ENCODE results near the gene STAG1. TPM values are rescaled to one million over a fixed set of nuclear protein-coding genes. Genes with fewer than 3 reads are reported as not detected.
A peak's percentile ranks its signal among the peaks of the same experiment; 100 is the strongest.
"Not testable (repeated sequence)": the region's sequence is repeated elsewhere in the genome, so short reads cannot be mapped to it uniquely, and the experiment has no call there.

Gene STAG1
- total RNA-seq, 2 donors from 2014 or later: 46.9 to 48.5 TPM

- no peak overlapping the region for H3K27ac Mint-ChIP-seq
- peak; percentile 56 for ATAC-seq
- peaks cover 34% of the 10 kb centered on the region for H3K4me1 Mint-ChIP-seq
- H3K27me3 Mint-ChIP-seq: no peaks in the 10 kb centered on the region
- no peaks in the 10 kb centered on the region for H3K9me3 ChIP-seq (ENCODE audit: control insufficient read depth, low read length, poor library complexity, severe bottlenecking)
- no peak overlapping the region for H3K4me3 Mint-ChIP-seq
- peaks cover 5% of the 10 kb centered on the region for H3K36me3 Mint-ChIP-seq (ENCODE audit: low read depth)
- no peak for DNase-seq
Measured at GRCh38 chr3:136734382-136735070, 17.7 kb downstream of the STAG1 start.

- Mint-ChIP-seq H3K27me3 (no peaks in the 10 kb centered on the region), H3K4me3 (no peak overlapping the region), H3K4me1 (peaks cover 37% of the 10 kb centered on the region), H3K27ac (no peak overlapping the region), H3K36me3 (ENCODE audit: low read depth) (peaks cover 5% of the 10 kb centered on the region)
- H3K9me3 ChIP-seq (ENCODE audit: control insufficient read depth, low read length, poor library complexity, severe bottlenecking): no peaks in the 10 kb centered on the region
- ATAC-seq (no peak), DNase-seq (no peak)
Measured at GRCh38 chr3:136733317-136733833, 18.8 kb downstream of the STAG1 start.

- peak overlapping the region; percentile 62 for H3K4me3 Mint-ChIP-seq
- no peak for DNase-seq
- H3K9me3 ChIP-seq (ENCODE audit: control insufficient read depth, low read length, poor library complexity, severe bottlenecking): no peaks in the 10 kb centered on the region
- peaks cover 45% of the 10 kb centered on the region for H3K4me1 Mint-ChIP-seq
- peaks cover under 1% of the 10 kb centered on the region for H3K36me3 Mint-ChIP-seq (ENCODE audit: low read depth)
- H3K27ac Mint-ChIP-seq: no peak overlapping the region
- no peak for ATAC-seq
- H3K27me3 Mint-ChIP-seq: no peaks in the 10 kb centered on the region
Measured at GRCh38 chr3:136731274-136731884, 20.8 kb downstream of the STAG1 start.

GRCh38 chr3:136730595-136731273 lies 21.4 kb downstream of the STAG1 start:
- Mint-ChIP-seq H3K4me3 (no peak overlapping the region), H3K27me3 (no peaks in the 10 kb centered on the region), H3K36me3 (ENCODE audit: low read depth) (no peaks in the 10 kb centered on the region), H3K4me1 (peaks cover 49% of the 10 kb centered on the region), H3K27ac (no peak overlapping the region)
- H3K9me3 ChIP-seq (ENCODE audit: control insufficient read depth, low read length, poor library complexity, severe bottlenecking): no peaks in the 10 kb centered on the region
- DNase-seq (no peak), ATAC-seq (no peak)

GRCh38 chr3:136728918-136729317 lies 23.3 kb downstream of the STAG1 start:
- no peak for DNase-seq
- no peaks in the 10 kb centered on the region for H3K27me3 Mint-ChIP-seq
- no peak overlapping the region for H3K4me3 Mint-ChIP-seq
- ATAC-seq: peak; percentile 18
- H3K4me1 Mint-ChIP-seq: peaks cover 43% of the 10 kb centered on the region
- H3K36me3 Mint-ChIP-seq (ENCODE audit: low read depth): no peaks in the 10 kb centered on the region
- peak overlapping the region; percentile 43 for H3K27ac Mint-ChIP-seq
- no peaks in the 10 kb centered on the region for H3K9me3 ChIP-seq (ENCODE audit: control insufficient read depth, low read length, poor library complexity, severe bottlenecking)

- no peaks in the 10 kb centered on the region for H3K36me3 Mint-ChIP-seq (ENCODE audit: low read depth)
- H3K9me3 ChIP-seq (ENCODE audit: control insufficient read depth, low read length, poor library complexity, severe bottlenecking): no peaks in the 10 kb centered on the region
- H3K4me3 Mint-ChIP-seq: no peak overlapping the region
- no peaks in the 10 kb centered on the region for H3K27me3 Mint-ChIP-seq
- DNase-seq (no peak), ATAC-seq (peak; percentile 65)
- no peak overlapping the region for H3K27ac Mint-ChIP-seq
- peaks cover 43% of the 10 kb centered on the region for H3K4me1 Mint-ChIP-seq
Measured at GRCh38 chr3:136728473-136728872, 23.7 kb downstream of the STAG1 start.

- H3K4me1 Mint-ChIP-seq: peaks cover 31% of the 10 kb centered on the region
- H3K27me3 Mint-ChIP-seq: no peaks in the 10 kb centered on the region
- H3K27ac Mint-ChIP-seq: peak overlapping the region; percentile 62
- H3K36me3 Mint-ChIP-seq (ENCODE audit: low read depth): no peaks in the 10 kb centered on the region
- no peak for DNase-seq
- H3K9me3 ChIP-seq (ENCODE audit: control insufficient read depth, low read length, poor library complexity, severe bottlenecking): no peaks in the 10 kb centered on the region
- ATAC-seq: no peak
- H3K4me3 Mint-ChIP-seq: no peak overlapping the region
Measured at GRCh38 chr3:136725468-136725867, 26.7 kb downstream of the STAG1 start.

- H3K4me1 Mint-ChIP-seq: peaks cover 28% of the 10 kb centered on the region
- H3K27ac Mint-ChIP-seq; H3K36me3 Mint-ChIP-seq (ENCODE audit: low read depth): not testable (repeated sequence)
Measured at GRCh38 chr3:136722916-136723315, 29.3 kb downstream of the STAG1 start.

GRCh38 chr3:136722399-136722798 lies 29.8 kb downstream of the STAG1 start:
- H3K4me3 Mint-ChIP-seq; H3K27me3 Mint-ChIP-seq; H3K27ac Mint-ChIP-seq; DNase-seq; H3K9me3 ChIP-seq (ENCODE audit: control insufficient read depth, low read length, poor library complexity, severe bottlenecking); H3K36me3 Mint-ChIP-seq (ENCODE audit: low read depth); ATAC-seq: not testable (repeated sequence)
- H3K4me1 Mint-ChIP-seq: peaks cover 27% of the 10 kb centered on the region

More at GRCh38 chr3:136722916-136723315, 29.3 kb downstream of the STAG1 start:
- DNase-seq; H3K9me3 ChIP-seq (ENCODE audit: control insufficient read depth, low read length, poor library complexity, severe bottlenecking); ATAC-seq; H3K27me3 Mint-ChIP-seq; H3K4me3 Mint-ChIP-seq: not testable (repeated sequence)

- no peak overlapping the region for H3K27ac Mint-ChIP-seq
Measured at GRCh38 chr3:136720091-136720490, 32.1 kb downstream of the STAG1 start.

GRCh38 chr3:136716629-136717028 lies 35.5 kb downstream of the STAG1 start:
- Mint-ChIP-seq H3K27ac (no peak overlapping the region), H3K4me3 (no peak overlapping the region)
- no peak for ATAC-seq

More at GRCh38 chr3:136720091-136720490, 32.1 kb downstream of the STAG1 start:
- DNase-seq (no peak), ATAC-seq (no peak)
- Mint-ChIP-seq H3K4me3 (no peak overlapping the region), H3K36me3 (ENCODE audit: low read depth) (no peaks in the 10 kb centered on the region), H3K4me1 (peaks cover 13% of the 10 kb centered on the region), H3K27me3 (no peaks in the 10 kb centered on the region)
- H3K9me3 ChIP-seq (ENCODE audit: control insufficient read depth, low read length, poor library complexity, severe bottlenecking): no peaks in the 10 kb centered on the region

GRCh38 chr3:136714020-136714419 lies 38.2 kb downstream of the STAG1 start:
- ATAC-seq (peak; percentile 21), DNase-seq (no peak)
- no peaks in the 10 kb centered on the region for H3K9me3 ChIP-seq (ENCODE audit: control insufficient read depth, low read length, poor library complexity, severe bottlenecking)
- H3K4me3 Mint-ChIP-seq: no peak overlapping the region
- H3K36me3 Mint-ChIP-seq (ENCODE audit: low read depth): no peaks in the 10 kb centered on the region
- H3K4me1 Mint-ChIP-seq: peaks cover 14% of the 10 kb centered on the region
- H3K27ac Mint-ChIP-seq: peak overlapping the region; percentile 49
- H3K27me3 Mint-ChIP-seq: no peaks in the 10 kb centered on the region

More at GRCh38 chr3:136716629-136717028, 35.5 kb downstream of the STAG1 start:
- peaks cover 11% of the 10 kb centered on the region for H3K4me1 Mint-ChIP-seq
- no peaks in the 10 kb centered on the region for H3K9me3 ChIP-seq (ENCODE audit: control insufficient read depth, low read length, poor library complexity, severe bottlenecking)
- no peaks in the 10 kb centered on the region for H3K36me3 Mint-ChIP-seq (ENCODE audit: low read depth)
- no peaks in the 10 kb centered on the region for H3K27me3 Mint-ChIP-seq
- DNase-seq: no peak

- no peak overlapping the region for H3K4me3 Mint-ChIP-seq
- peak overlapping the region; percentile 56 for H3K27ac Mint-ChIP-seq
- H3K9me3 ChIP-seq (ENCODE audit: control insufficient read depth, low read length, poor library complexity, severe bottlenecking): no peaks in the 10 kb centered on the region
- H3K36me3 Mint-ChIP-seq (ENCODE audit: low read depth): no peaks in the 10 kb centered on the region
- H3K27me3 Mint-ChIP-seq: no peaks in the 10 kb centered on the region
- DNase-seq (no peak), ATAC-seq (no peak)
- peaks cover 13% of the 10 kb centered on the region for H3K4me1 Mint-ChIP-seq
Measured at GRCh38 chr3:136712941-136713340, 39.2 kb downstream of the STAG1 start.
